G401 (cell line): Measurements from ENCODE around the gene NGRN. TPM values are rescaled to one million over a fixed set of nuclear protein-coding genes. Genes with fewer than 3 reads are reported as not detected.
"Not testable (repeated sequence)": the region's sequence is repeated elsewhere in the genome, so short reads cannot be mapped to it uniquely, and the experiment has no call there.

Experiments used
- DNase-seq: peaks from one replicate; pipeline ENCODE4 v3.0.0-alpha.2; 2015; ENCODE audit warnings: low spot score
- in situ Hi-C: cut with HindIII; loops from 2 replicates; pipeline ENCODE4 v1.10.0; 2016; ENCODE audit warnings: low sequenced_read_pairs, mixed read lengths
- total RNA-seq: library from RNA; depleted of rRNA; stranded (reverse); fragments of >200 nt; shearing (Covaris generic); gene quantifications from 2 replicates; pipeline ENCODE4 v1.2.3, GENCODE V29; 2014

Gene NGRN
- total RNA-seq, 1 experiment from 2014 or later, result 114 TPM

GRCh38 chr15:90271459-90272166 lies 6.1 kb downstream of the NGRN start:
- no peak for DNase-seq
- in situ Hi-C loops, result no loop called here

DNA sequence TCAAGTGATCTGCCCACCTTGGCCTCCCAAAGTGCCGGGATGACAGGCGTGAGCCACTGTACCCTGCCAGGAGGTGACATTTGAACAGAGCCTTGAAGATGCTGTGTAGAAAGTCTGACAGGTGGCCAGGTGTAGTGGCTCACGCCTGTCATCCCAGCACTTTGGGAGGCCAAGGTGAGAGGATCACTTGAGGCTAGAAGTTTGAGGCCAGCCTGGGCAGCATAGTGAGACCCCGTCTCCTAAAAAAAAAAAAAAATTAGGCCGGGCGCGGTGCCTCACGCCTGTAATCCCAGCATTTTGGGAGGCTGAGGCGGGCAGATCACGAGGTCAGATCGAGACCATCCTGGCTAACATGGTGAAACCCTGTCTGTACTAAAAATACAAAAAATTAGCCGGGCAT lies 13.0 kb downstream of the NGRN start:
- DNase-seq, in situ Hi-C loops: not testable (repeated sequence)

DNA sequence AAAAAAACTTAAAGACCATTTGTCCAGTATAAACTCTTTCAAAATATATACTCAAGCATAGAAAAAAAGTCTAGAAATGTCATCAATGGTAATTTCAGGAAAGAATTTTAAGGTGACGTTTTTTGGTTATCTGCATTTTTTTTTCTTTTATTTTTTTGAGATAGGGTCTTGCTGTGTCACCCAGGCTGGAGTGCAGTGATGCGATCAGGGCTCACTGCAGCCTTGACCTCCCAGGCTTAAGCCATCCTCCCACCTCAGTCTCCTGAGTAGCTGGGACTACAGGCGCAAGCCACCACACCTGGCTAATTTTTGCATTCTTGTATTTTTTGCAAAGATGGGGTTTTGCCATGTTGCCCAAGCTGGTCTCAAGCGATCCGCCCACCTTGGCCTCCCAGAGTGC lies 15.3 kb downstream of the NGRN start:
- in situ Hi-C loops, result not testable (repeated sequence)

DNA sequence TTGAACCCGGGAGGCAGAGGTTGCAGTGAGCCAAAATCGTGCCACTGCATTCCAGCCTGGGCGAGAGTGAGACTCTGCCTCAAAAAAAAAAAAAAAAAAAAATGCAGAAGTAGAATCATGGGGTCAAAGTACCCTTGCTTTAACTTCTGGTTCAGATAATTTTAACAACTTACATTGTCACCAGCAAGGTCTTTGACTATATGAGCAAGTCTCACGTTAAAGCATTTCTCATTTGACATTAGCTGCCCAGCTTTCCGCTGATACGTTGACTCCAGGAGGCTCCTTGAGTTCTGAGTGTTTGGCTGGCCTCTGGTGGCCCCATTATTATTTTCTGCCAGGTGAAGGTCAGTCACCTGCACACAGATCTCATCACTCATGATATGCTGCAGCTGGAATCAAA lies 16.2 kb downstream of the NGRN start:
- not testable (repeated sequence) for DNase-seq

More for the DNA sequence above, 15.3 kb downstream of the NGRN start:
- not testable (repeated sequence) for DNase-seq

GRCh38 chr15:90286678-90287077 lies 21.2 kb downstream of the NGRN start:
- DNase-seq, result no peak
- in situ Hi-C loops, result no loop called here

More for the DNA sequence above, 16.2 kb downstream of the NGRN start:
- in situ Hi-C loops, result not testable (repeated sequence)

GRCh38 chr15:90287101-90287500 lies 21.6 kb downstream of the NGRN start:
- in situ Hi-C loops, result no loop called here

DNA sequence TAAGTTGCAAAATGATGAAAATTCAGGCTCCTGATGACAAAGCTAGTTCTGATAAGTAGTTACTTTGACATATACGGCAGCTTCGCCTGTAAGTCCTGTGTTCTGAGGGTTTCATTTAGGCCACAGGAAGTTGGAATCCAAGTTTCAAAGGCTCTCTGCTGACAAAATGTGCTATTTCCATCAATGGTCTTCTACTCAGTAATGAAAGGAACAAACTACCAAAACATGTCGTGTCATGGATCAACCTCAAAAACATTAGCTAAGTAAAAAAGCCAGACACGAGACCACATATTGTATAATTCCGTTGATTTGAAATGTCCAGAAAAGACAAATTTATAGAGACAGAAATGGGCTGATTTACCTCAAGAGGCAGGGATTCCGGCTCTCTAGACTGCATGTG lies 22.5 kb downstream of the NGRN start:
- in situ Hi-C loops, result no loop called here
- no peak for DNase-seq

More at GRCh38 chr15:90287101-90287500, 21.6 kb downstream of the NGRN start:
- DNase-seq, result no peak

DNA sequence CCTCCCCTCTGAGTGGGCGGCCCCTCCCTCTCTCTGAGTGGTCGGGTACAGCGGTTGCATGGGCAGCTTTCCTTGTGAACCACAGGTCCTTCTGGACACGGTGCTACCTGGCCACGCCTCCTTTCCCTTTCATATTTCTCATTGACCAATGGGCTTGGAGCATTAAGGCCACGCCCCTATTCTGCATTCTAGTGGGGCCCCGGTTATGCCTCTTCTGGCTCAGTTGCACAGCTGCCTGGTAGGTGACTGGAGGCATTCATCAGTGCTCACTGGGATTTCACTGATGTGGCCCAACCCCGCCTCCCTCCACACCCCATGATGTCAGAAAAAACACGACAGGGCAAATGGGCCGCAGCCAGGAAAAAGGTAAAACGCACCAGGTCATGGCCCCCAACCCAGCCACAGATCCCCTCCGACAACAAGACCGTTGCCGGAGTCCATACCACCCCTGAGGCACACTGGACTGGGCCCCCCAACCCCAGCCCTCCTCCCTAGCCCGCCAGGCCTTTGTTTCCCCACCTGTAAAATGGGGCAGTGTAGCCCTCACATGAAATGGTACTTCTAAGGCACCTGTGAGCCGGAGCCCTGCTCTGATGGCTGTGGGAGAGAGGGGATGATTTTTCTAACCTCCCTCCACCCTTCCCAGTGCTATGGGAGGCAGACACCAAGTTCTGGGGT lies 26.3 kb downstream of the NGRN start:
- in situ Hi-C loops, result no loop called here
- DNase-seq, result no peak

DNA sequence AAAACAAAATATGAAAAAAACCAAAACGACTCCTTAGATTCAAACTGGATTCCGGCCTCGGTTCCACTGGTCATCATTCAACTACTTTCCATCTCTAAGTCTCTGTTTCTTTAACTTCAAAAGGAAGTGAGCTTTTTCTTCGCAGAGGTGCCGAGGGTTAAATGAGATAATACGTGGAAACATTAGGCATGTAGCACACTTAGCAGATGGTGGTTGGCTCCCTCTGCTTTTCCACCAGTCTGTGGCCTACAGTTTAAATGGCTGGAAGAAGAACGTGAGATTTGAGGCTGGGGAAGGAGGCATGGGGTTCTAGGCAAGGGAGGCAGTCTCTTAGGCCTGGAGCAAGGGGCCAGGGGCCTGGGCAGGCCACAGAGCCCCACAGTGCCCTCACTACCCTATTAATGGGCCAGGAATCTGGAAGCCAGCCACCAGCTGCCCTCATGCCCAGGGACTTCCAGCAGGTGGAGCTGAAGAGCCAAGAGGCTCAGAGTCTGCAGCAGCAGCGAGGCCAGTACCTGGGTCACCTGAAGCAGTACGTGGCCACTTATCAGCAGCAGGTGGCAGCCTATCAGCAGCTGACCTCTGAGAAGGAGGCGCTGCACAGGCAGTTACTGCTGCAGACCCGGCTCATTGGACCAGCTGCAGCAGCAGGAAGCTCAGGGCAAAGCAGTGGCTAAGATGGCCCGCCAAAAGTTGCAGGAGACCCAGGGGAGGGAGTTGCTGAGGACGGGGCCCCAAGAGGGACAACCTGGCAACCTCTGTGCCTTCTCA lies 27.8 kb downstream of the NGRN start:
- peak; percentile 62 for DNase-seq
- in situ Hi-C loops, result not testable (repeated sequence)

- DNase-seq, result no peak
These were observed 28.7 kb downstream of the NGRN start for GRCh38 chr15:90294159-90294558.

GRCh38 chr15:90294601-90295269 lies 29.3 kb downstream of the NGRN start:
- in situ Hi-C loops, result no loop called here
- peak; percentile 23 for DNase-seq

More at GRCh38 chr15:90294159-90294558, 28.7 kb downstream of the NGRN start:
- in situ Hi-C loops, result no loop called here

DNA sequence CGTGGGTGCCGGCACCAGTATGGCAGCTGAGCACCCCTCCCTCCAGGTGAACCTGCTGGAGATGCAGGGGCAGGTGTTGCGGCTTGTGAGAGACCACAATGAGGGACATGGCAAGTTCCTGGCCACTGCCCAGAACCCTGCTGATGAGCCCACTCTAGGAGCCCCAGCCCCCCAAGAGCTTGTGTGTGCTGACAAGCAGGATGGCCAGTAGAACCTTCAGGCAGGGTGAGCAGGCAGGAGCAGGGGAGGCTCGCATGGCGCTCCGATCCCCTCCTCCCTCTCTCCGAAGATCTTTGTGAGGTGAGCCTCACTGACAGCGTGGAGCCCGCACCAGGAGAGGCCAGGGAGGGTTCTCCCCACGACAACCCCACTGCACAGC lies 29.8 kb downstream of the NGRN start:
- peak; percentile 31 for DNase-seq
- in situ Hi-C loops, result no loop called here

- in situ Hi-C loops, result not testable (repeated sequence)
These were observed 30.9 kb downstream of the NGRN start for GRCh38 chr15:90296316-90296884.

DNA sequence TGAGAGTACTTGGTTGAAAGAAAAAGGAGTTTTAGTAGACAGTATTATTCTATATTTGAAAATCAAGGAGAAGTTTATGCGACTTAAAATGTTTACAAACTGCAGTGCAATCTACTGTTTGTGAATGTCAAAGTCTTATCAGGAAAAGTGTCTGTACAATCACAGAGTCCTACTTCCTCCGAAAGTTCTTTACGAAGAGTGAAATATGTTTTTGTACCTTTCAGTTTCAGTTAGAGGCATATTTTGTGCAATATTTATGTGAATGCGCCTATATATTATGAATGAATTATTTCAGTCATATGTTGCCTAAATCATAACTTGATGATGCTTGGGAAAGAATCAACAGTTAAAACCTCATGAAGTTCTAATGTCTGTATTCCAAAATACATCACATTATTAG lies 31.5 kb downstream of the NGRN start:
- in situ Hi-C loops, result no loop called here
- no peak for DNase-seq

More at GRCh38 chr15:90296316-90296884, 30.9 kb downstream of the NGRN start:
- DNase-seq, result not testable (repeated sequence)

- in situ Hi-C loops, result loop anchor here (25.0 kb wide), 1 partner anchor 187 kb away; no protein-coding TSS in a partner anchor
These were observed 35.1 kb downstream of the NGRN start for GRCh38 chr15:90300541-90300940.

GRCh38 chr15:90300988-90301706 lies 35.7 kb downstream of the NGRN start:
- in situ Hi-C loops, result loop anchor here (25.0 kb wide), 1 partner anchor 186 kb away; no protein-coding TSS in a partner anchor
- peak; percentile 82 for DNase-seq

More at GRCh38 chr15:90300541-90300940, 35.1 kb downstream of the NGRN start:
- DNase-seq, result no peak

DNA sequence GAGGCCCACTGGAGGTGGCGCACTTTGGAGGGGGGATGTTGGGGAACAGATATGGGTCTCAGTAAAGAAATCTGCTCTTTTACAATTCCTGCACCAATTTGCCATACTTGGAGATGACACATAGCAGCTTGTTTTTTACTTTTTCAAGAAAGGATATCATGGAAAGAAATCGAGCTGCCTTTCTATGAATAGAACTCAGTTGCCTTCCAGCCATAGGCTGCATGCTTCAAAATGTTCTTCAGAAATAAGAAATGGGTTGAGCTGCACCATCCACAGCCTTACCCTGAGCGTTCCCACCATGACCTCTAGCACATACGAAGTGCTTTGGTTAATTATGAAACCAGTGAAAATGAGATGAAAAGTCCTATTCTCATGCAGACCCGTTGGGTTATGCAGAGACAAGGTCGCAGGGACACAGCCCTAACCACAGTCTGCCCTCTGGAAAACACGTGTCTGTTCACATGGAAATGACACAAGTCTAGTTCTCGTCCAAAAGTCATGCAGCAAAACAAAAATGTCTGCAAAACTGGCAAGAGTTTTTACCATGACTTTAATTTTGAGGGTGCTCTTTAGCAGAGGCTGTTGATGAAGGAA lies 36.3 kb downstream of the NGRN start:
- DNase-seq, result no peak
- in situ Hi-C loops, result loop anchor here (25.0 kb wide), 1 partner anchor 185 kb away; no protein-coding TSS in a partner anchor

- not testable (repeated sequence) for DNase-seq
- in situ Hi-C loops, result loop anchor here (25.0 kb wide), 1 partner anchor 182 kb away; no protein-coding TSS in a partner anchor
These were observed 39.9 kb downstream of the NGRN start for GRCh38 chr15:90305355-90305754.
